GM19025 (cell line): ENCODE results near the gene LRP1B.

Source experiments
- ATAC-seq: cut with Tn5 transposase; IDR thresholded peaks from one replicate; pipeline ENCODE4 v1.9.1; 2021; ENCODE audit warnings: mild to moderate bottlenecking, low read depth, moderate library complexity; ENCODE audit not compliant: unreplicated experiment

LRP1B gene

GRCh38 chr2:141704541-141704940, 426.3 kb downstream of the LRP1B start:
- no peak for ATAC-seq

- no peak for ATAC-seq
These were observed 427.3 kb downstream of the LRP1B start for GRCh38 chr2:141703501-141703900.

- ATAC-seq = no peak
These were observed 429.2 kb downstream of the LRP1B start for GRCh38 chr2:141701618-141702017.

GRCh38 chr2:141699573-141699972, 431.2 kb downstream of the LRP1B start:
- ATAC-seq = no peak

GRCh38 chr2:141698500-141698899, 432.3 kb downstream of the LRP1B start:
- no peak for ATAC-seq

GRCh38 chr2:141697035-141697434, 433.8 kb downstream of the LRP1B start:
- no peak for ATAC-seq

GRCh38 chr2:141694180-141694579, 436.6 kb downstream of the LRP1B start:
- no peak for ATAC-seq

GRCh38 chr2:141692829-141693228, 438.0 kb downstream of the LRP1B start:
- no peak for ATAC-seq

GRCh38 chr2:141676139-141676538, 454.7 kb downstream of the LRP1B start:
- ATAC-seq = no peak

- ATAC-seq = no peak
These were observed 464.6 kb downstream of the LRP1B start for GRCh38 chr2:141666191-141666590.

GRCh38 chr2:141660232-141660631, 470.6 kb downstream of the LRP1B start:
- no peak for ATAC-seq

GRCh38 chr2:141654311-141654710, 476.5 kb downstream of the LRP1B start:
- no peak for ATAC-seq

- ATAC-seq = no peak
These were observed 477.6 kb downstream of the LRP1B start for GRCh38 chr2:141653184-141653583.

GRCh38 chr2:141652308-141652707, 478.5 kb downstream of the LRP1B start:
- no peak for ATAC-seq

- no peak for ATAC-seq
These were observed 483.5 kb downstream of the LRP1B start for GRCh38 chr2:141647353-141647752.

GRCh38 chr2:141641462-141641861, 489.4 kb downstream of the LRP1B start:
- ATAC-seq = no peak

- ATAC-seq = no peak
These were observed 491.0 kb downstream of the LRP1B start for GRCh38 chr2:141639809-141640208.

GRCh38 chr2:141633132-141633531, 497.7 kb downstream of the LRP1B start:
- no peak for ATAC-seq

- ATAC-seq = no peak
These were observed 500.3 kb downstream of the LRP1B start for GRCh38 chr2:141630407-141630930.

GRCh38 chr2:141620372-141620771, 510.4 kb downstream of the LRP1B start:
- no peak for ATAC-seq

GRCh38 chr2:141618457-141618856, 512.4 kb downstream of the LRP1B start:
- ATAC-seq = no peak

GRCh38 chr2:141611981-141612380, 518.8 kb downstream of the LRP1B start:
- no peak for ATAC-seq

GRCh38 chr2:141611176-141611571, 519.6 kb downstream of the LRP1B start:
- ATAC-seq = no peak
